ENCODE results near the gene ATG4D. TPM values are rescaled to one million over a fixed set of nuclear protein-coding genes. Genes with fewer than 3 reads are reported as not detected.

Gene ATG4D
- total and polyA plus RNA-seq, 2 experiments from 2014 or later: 15.1 to 55.5 TPM

DNA sequence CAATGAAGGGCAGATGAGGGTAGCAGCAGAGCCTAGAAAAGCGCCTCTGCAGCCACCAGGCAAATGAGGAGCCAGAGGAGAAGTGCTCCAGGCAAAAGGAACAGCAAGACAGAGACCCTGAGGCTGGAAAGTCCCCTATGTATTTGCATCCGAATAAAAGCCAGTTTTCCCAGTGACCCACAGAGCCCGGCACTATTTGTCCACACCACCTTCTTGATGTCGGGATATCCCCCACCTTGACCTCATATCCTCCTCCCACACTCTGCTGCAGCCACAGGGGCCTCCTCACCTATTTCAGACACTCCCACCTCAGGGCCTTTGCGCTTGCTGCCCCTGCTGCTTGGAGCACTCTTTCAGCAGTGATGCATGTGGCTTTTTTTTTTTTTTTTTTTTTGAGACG, 6.6 kb downstream of the ATG4D start:
- no peak overlapping the region for H3K4me3 ChIP-seq
- no peak overlapping the region for H3K4me2 ChIP-seq
- H3K4me1 ChIP-seq (ENCODE audit: insufficient read depth): no peaks in the 10 kb centered on the region
- no peaks in the 10 kb centered on the region for H3K9me3 Mint-ChIP-seq
- TF ChIP-seq POLR2AphosphoS5 (IDR thresholded peaks at IDR 0.05; ENCODE audit: low read depth): no peak
- no peak for TF ChIP-seq NANOG (IDR thresholded peaks at IDR 0.05; ENCODE audit: borderline replicate concordance)
- TF ChIP-seq EZH2phosphoT487 (IDR thresholded peaks at IDR 0.05; ENCODE audit: unreplicated experiment): no peak
- TF ChIP-seq, protein P1, sequence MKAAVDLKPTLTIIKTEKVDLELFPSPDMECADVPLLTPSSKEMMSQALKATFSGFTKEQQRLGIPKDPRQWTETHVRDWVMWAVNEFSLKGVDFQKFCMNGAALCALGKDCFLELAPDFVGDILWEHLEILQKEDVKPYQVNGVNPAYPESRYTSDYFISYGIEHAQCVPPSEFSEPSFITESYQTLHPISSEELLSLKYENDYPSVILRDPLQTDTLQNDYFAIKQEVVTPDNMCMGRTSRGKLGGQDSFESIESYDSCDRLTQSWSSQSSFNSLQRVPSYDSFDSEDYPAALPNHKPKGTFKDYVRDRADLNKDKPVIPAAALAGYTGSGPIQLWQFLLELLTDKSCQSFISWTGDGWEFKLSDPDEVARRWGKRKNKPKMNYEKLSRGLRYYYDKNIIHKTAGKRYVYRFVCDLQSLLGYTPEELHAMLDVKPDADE (IDR thresholded peaks at IDR 0.05): no peak
- TF ChIP-seq JUNB (IDR thresholded peaks at IDR 0.05; ENCODE audit: unreplicated experiment): no peak
- no peak for TF ChIP-seq CREB1 (CRISPR knock-in tag; IDR thresholded peaks at IDR 0.05; ENCODE audit: low read depth)
- TF ChIP-seq, protein P2, sequence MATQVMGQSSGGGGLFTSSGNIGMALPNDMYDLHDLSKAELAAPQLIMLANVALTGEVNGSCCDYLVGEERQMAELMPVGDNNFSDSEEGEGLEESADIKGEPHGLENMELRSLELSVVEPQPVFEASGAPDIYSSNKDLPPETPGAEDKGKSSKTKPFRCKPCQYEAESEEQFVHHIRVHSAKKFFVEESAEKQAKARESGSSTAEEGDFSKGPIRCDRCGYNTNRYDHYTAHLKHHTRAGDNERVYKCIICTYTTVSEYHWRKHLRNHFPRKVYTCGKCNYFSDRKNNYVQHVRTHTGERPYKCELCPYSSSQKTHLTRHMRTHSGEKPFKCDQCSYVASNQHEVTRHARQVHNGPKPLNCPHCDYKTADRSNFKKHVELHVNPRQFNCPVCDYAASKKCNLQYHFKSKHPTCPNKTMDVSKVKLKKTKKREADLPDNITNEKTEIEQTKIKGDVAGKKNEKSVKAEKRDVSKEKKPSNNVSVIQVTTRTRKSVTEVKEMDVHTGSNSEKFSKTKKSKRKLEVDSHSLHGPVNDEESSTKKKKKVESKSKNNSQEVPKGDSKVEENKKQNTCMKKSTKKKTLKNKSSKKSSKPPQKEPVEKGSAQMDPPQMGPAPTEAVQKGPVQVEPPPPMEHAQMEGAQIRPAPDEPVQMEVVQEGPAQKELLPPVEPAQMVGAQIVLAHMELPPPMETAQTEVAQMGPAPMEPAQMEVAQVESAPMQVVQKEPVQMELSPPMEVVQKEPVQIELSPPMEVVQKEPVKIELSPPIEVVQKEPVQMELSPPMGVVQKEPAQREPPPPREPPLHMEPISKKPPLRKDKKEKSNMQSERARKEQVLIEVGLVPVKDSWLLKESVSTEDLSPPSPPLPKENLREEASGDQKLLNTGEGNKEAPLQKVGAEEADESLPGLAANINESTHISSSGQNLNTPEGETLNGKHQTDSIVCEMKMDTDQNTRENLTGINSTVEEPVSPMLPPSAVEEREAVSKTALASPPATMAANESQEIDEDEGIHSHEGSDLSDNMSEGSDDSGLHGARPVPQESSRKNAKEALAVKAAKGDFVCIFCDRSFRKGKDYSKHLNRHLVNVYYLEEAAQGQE (IDR thresholded peaks at IDR 0.05; ENCODE audit: unreplicated experiment): no peak
- no peak for TF ChIP-seq STAT1 (IDR thresholded peaks at IDR 0.05; ENCODE audit: unreplicated experiment)
- no peak for TF ChIP-seq EZH2 (IDR thresholded peaks at IDR 0.05; ENCODE audit: low read depth, unreplicated experiment)
- no peak for TF ChIP-seq ZNF331 (CRISPR knock-in tag; IDR thresholded peaks at IDR 0.05; ENCODE audit: low read depth)
- TF ChIP-seq, protein P3, sequence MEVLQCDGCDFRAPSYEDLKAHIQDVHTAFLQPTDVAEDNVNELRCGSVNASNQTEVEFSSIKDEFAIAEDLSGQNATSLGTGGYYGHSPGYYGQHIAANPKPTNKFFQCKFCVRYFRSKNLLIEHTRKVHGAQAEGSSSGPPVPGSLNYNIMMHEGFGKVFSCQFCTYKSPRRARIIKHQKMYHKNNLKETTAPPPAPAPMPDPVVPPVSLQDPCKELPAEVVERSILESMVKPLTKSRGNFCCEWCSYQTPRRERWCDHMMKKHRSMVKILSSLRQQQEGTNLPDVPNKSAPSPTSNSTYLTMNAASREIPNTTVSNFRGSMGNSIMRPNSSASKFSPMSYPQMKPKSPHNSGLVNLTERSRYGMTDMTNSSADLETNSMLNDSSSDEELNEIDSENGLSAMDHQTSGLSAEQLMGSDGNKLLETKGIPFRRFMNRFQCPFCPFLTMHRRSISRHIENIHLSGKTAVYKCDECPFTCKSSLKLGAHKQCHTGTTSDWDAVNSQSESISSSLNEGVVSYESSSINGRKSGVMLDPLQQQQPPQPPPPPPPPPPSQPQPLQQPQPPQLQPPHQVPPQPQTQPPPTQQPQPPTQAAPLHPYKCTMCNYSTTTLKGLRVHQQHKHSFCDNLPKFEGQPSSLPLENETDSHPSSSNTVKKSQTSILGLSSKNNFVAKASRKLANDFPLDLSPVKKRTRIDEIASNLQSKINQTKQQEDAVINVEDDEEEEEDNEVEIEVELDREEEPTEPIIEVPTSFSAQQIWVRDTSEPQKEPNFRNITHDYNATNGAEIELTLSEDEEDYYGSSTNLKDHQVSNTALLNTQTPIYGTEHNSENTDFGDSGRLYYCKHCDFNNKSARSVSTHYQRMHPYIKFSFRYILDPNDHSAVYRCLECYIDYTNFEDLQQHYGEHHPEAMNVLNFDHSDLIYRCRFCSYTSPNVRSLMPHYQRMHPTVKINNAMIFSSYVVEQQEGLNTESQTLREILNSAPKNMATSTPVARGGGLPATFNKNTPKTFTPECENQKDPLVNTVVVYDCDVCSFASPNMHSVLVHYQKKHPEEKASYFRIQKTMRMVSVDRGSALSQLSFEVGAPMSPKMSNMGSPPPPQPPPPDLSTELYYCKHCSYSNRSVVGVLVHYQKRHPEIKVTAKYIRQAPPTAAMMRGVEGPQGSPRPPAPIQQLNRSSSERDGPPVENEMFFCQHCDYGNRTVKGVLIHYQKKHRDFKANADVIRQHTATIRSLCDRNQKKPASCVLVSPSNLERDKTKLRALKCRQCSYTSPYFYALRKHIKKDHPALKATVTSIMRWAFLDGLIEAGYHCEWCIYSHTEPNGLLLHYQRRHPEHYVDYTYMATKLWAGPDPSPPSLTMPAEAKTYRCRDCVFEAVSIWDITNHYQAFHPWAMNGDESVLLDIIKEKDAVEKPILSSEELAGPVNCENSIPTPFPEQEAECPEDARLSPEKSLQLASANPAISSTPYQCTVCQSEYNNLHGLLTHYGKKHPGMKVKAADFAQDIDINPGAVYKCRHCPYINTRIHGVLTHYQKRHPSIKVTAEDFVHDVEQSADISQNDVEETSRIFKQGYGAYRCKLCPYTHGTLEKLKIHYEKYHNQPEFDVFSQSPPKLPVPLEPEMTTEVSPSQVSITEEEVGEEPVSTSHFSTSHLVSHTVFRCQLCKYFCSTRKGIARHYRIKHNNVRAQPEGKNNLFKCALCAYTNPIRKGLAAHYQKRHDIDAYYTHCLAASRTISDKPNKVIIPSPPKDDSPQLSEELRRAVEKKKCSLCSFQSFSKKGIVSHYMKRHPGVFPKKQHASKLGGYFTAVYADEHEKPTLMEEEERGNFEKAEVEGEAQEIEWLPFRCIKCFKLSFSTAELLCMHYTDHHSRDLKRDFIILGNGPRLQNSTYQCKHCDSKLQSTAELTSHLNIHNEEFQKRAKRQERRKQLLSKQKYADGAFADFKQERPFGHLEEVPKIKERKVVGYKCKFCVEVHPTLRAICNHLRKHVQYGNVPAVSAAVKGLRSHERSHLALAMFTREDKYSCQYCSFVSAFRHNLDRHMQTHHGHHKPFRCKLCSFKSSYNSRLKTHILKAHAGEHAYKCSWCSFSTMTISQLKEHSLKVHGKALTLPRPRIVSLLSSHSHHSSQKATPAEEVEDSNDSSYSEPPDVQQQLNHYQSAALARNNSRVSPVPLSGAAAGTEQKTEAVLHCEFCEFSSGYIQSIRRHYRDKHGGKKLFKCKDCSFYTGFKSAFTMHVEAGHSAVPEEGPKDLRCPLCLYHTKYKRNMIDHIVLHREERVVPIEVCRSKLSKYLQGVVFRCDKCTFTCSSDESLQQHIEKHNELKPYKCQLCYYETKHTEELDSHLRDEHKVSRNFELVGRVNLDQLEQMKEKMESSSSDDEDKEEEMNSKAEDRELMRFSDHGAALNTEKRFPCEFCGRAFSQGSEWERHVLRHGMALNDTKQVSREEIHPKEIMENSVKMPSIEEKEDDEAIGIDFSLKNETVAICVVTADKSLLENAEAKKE (CRISPR knock-in tag; IDR thresholded peaks at IDR 0.05): no peak
- no peak for TF ChIP-seq ZNF114 (CRISPR knock-in tag; IDR thresholded peaks at IDR 0.05)
- TF ChIP-seq, protein P4, sequence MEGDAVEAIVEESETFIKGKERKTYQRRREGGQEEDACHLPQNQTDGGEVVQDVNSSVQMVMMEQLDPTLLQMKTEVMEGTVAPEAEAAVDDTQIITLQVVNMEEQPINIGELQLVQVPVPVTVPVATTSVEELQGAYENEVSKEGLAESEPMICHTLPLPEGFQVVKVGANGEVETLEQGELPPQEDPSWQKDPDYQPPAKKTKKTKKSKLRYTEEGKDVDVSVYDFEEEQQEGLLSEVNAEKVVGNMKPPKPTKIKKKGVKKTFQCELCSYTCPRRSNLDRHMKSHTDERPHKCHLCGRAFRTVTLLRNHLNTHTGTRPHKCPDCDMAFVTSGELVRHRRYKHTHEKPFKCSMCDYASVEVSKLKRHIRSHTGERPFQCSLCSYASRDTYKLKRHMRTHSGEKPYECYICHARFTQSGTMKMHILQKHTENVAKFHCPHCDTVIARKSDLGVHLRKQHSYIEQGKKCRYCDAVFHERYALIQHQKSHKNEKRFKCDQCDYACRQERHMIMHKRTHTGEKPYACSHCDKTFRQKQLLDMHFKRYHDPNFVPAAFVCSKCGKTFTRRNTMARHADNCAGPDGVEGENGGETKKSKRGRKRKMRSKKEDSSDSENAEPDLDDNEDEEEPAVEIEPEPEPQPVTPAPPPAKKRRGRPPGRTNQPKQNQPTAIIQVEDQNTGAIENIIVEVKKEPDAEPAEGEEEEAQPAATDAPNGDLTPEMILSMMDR (conservative IDR thresholded peaks at IDR 0.05; ENCODE audit: low read depth in 2 of 2): no peak
- H3K27me3 ChIP-seq (ENCODE audit: insufficient read depth): no peaks in the 10 kb centered on the region
- peaks cover 16% of the 10 kb centered on the region; the same call in 1 of the 2 replicates for H3K36me3 ChIP-seq (ENCODE audit: insufficient read depth)
- H2AFZ ChIP-seq: no peak overlapping the region
- no peak for DNase-seq (ENCODE audit: low spot score)
- no peak for ATAC-seq
- no peaks in the 10 kb centered on the region for H3K4me1 Mint-ChIP-seq
- peaks cover 24% of the 10 kb centered on the region for H3K27me3 Mint-ChIP-seq (ENCODE audit: insufficient read depth, low read depth, poor library complexity)
- H3K27ac Mint-ChIP-seq: no peak overlapping the region
- peaks cover 74% of the 10 kb centered on the region for H3K36me3 Mint-ChIP-seq (ENCODE audit: low read depth)
- no peak overlapping the region for H3K4me3 Mint-ChIP-seq
- H4K20me1 ChIP-seq (replicated peaks; ENCODE audit: insufficient read depth): peaks cover 8% of the 10 kb centered on the region
- H3K27ac ChIP-seq (ENCODE audit: low read depth): no peak overlapping the region
- peaks cover 25% of the 10 kb centered on the region for H3F3A ChIP-seq (replicated peaks; ENCODE audit: low read depth)
- no peaks in the 10 kb centered on the region for H3K9me2 ChIP-seq (ENCODE audit: insufficient read depth)
- peaks cover 4% of the 10 kb centered on the region for H3K79me2 ChIP-seq (replicated peaks; ENCODE audit: insufficient read depth)

All from GM23338 (cell line).